ENCODE measurements around the gene MPG. TPM values are rescaled to one million over a fixed set of nuclear protein-coding genes. Genes with fewer than 3 reads are reported as not detected.
"Not testable (repeated sequence)": the region's sequence is repeated elsewhere in the genome, so short reads cannot be mapped to it uniquely, and the experiment has no call there.

MPG gene, protein sequence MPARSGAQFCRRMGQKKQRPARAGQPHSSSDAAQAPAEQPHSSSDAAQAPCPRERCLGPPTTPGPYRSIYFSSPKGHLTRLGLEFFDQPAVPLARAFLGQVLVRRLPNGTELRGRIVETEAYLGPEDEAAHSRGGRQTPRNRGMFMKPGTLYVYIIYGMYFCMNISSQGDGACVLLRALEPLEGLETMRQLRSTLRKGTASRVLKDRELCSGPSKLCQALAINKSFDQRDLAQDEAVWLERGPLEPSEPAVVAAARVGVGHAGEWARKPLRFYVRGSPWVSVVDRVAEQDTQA
- 58.3 and 66.4 TPM in 2 replicates for total RNA-seq
- 41.1 TPM for total RNA-seq (2013)
- 39.4 and 59.6 TPM in 2 replicates for polyA plus RNA-seq
- polyA minus RNA-seq: 67.4 and 116 TPM in 2 replicates

DNA sequence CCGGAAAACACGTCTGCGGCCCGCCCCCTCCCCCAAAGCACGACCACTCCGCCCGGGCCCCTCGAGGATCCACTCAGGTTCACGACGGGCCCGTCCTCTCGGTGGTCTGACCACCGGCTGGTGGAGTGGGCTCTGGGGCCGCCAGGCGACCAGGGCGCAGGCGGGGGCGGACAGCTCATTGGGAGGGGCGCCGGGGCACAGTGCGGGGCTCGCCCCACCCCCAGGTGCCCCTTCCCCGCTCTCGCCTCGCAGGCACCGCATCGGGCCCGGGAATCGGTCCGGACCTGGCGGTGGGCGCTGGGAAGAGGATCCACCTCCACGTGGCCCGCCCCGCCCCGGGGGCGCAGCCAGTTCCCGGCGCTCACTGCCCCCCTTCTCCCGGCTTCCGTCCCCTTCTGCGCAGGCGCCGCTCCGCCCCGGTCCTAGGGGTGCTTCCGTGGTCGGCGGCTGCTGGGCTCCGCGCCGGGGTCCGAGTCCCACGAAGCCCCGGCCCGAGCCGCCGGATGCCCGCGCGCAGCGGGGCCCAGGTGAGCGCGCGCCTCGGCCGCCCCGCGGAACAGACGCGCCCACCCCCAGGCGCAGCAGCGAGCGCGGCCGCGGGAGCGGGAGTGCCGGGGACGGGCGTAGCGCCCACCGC is at the start of gene MPG:
MPG (plus strand) TSS at position 419 of the 637 bp plus-strand sequence; CDS start at position 504, 85 bp downstream.
- Histone ChIP-seq H2AFZ (ENCODE audit: insufficient read depth, low read depth, low read length, poor library complexity, severe bottlenecking) (peak within 1 kb of the TSS; percentile 87), H3K9ac (ENCODE audit: low read length) (peak within 1 kb of the TSS; percentile 83), H3K79me2 (ENCODE audit: control insufficient read depth, insufficient read depth, low read length) (peaks cover 34% of the 10 kb centered on the region), H3K4me2 (replicated peaks; ENCODE audit: low read depth, low read length, poor library complexity, severe bottlenecking) (peak within 1 kb of the TSS; percentile 87), H3K27ac (ENCODE audit: low read length in 2 of 2) (peak within 1 kb of the TSS; percentile 18 to 75), H3K27me3 (replicated peaks in 1 of 4; ENCODE audit: control extremely low read depth in 1 of 4, control insufficient read depth in 3 of 4, insufficient read depth in 4 of 4, low read length in 3 of 4) (peaks cover 0 to 17% (median 9%) of the 10 kb centered on the region in 4 experiments), H3K36me3 (replicated peaks in 1 of 2; ENCODE audit: control extremely low read depth in 1 of 2, control insufficient read depth in 1 of 2, extremely low read depth in 1 of 2, insufficient read depth in 2 of 2, low read length in 1 of 2) (peaks cover 0 to 16% of the 10 kb centered on the region in 2 experiments), H4K20me1 (ENCODE audit: control insufficient read depth, insufficient read depth, low read length, poor library complexity, severe bottlenecking) (no peaks in the 10 kb centered on the region), H3K9me3 (ENCODE audit: control extremely low read depth in 1 of 3, control insufficient read depth in 2 of 3, insufficient read depth in 1 of 3, low read length in 2 of 3) (no peaks in the 10 kb centered on the region), H3K4me3 (ENCODE audit: control extremely low read depth in 1 of 5, extremely low read depth in 1 of 5, insufficient read depth in 1 of 5, low read depth in 2 of 5, low read length in 4 of 5) (peak within 1 kb of the TSS; percentile 24 to 82 (median 77)), H3K4me1 (ENCODE audit: control insufficient read depth in 2 of 2, insufficient read depth in 2 of 2, low read length in 2 of 2) (peaks cover 27 to 29% of the 10 kb centered on the region in 2 donors)
- POLR2A ChIA-PET: interaction anchor here (0.7 to 1.1 kb wide), 4 partner anchors 12 to 24 kb away, joined by 3 read pairs; partner anchors contain the start of genes POLR3K and SNRNP25
- Mint-ChIP-seq H3K27ac (peak within 1 kb of the TSS; percentile 86), H3K27me3 (peaks cover 13% of the 10 kb centered on the region), H3K4me3 (peak within 1 kb of the TSS; percentile 90), H3K4me1 (peaks cover 30% of the 10 kb centered on the region), H3K9me3 (ENCODE audit: insufficient read depth) (no peaks in the 10 kb centered on the region)
- CTCF ChIA-PET: interaction anchor here (1.2 to 3.3 kb wide), 4 partner anchors 12 to 39 kb away, joined by 4 to 23 read pairs (median 13); no protein-coding TSS in a partner anchor
- under 1% methylated on average over 83 of the region's 83 CpGs for WGBS (ENCODE audit: insufficient coverage)
- intact Hi-C loops (cut with micrococcal nuclease): loop anchor here (1.0 kb wide), 2 partner anchors 13 to 19 kb away; no protein-coding TSS in a partner anchor
- TF ChIP-seq, protein P1, sequence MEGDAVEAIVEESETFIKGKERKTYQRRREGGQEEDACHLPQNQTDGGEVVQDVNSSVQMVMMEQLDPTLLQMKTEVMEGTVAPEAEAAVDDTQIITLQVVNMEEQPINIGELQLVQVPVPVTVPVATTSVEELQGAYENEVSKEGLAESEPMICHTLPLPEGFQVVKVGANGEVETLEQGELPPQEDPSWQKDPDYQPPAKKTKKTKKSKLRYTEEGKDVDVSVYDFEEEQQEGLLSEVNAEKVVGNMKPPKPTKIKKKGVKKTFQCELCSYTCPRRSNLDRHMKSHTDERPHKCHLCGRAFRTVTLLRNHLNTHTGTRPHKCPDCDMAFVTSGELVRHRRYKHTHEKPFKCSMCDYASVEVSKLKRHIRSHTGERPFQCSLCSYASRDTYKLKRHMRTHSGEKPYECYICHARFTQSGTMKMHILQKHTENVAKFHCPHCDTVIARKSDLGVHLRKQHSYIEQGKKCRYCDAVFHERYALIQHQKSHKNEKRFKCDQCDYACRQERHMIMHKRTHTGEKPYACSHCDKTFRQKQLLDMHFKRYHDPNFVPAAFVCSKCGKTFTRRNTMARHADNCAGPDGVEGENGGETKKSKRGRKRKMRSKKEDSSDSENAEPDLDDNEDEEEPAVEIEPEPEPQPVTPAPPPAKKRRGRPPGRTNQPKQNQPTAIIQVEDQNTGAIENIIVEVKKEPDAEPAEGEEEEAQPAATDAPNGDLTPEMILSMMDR (IDR thresholded peaks at IDR 0.05): no peak
- TF ChIP-seq EZH2 (IDR thresholded peaks at IDR 0.05; ENCODE audit: borderline replicate concordance, insufficient read depth, low read depth, low read length, poor library complexity, severe bottlenecking): no peak
- ATAC-seq (ENCODE audit: low read depth): peak; percentile 87
- peak; percentile 86 for DNase-seq

DNA sequence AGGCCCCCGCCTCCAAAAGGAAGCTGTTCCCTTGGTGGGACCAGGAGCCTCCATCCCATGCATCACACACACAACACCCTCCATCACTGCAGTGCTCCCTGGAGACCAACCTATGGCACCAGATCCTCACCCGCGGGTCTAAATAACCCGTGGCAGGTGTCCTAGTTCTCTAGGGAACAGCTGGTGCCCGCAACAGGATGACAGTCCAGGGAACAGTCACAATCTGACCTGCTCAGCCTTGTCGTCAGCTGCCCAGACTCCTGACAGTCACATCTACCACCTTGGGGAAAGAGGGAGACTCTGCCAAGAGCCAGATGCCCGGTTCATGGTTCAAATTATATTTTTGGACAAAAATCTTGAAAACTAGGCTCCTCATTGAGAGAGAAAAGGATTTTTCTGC is 47.4 kb upstream of the MPG start:
- H2AFZ ChIP-seq (ENCODE audit: insufficient read depth, low read depth, low read length, poor library complexity, severe bottlenecking); H3K27me3 ChIP-seq (replicated peaks in 1 of 4; ENCODE audit: control extremely low read depth in 1 of 4, control insufficient read depth in 3 of 4, insufficient read depth in 4 of 4, low read length in 3 of 4); intact Hi-C loops (cut with micrococcal nuclease); H3K27ac Mint-ChIP-seq; ATAC-seq (ENCODE audit: low read depth); POLR2A ChIA-PET; H3K9me3 ChIP-seq (ENCODE audit: control extremely low read depth in 1 of 3, control insufficient read depth in 2 of 3, insufficient read depth in 1 of 3, low read length in 2 of 3); DNase-seq; H3K9me3 Mint-ChIP-seq (ENCODE audit: insufficient read depth); H3K27ac ChIP-seq (ENCODE audit: low read length in 2 of 2); H4K20me1 ChIP-seq (ENCODE audit: control insufficient read depth, insufficient read depth, low read length, poor library complexity, severe bottlenecking); H3K9ac ChIP-seq (ENCODE audit: low read length); H3K4me3 ChIP-seq (ENCODE audit: control extremely low read depth in 1 of 5, extremely low read depth in 1 of 5, insufficient read depth in 1 of 5, low read depth in 2 of 5, low read length in 4 of 5); CTCF ChIA-PET; H3K27me3 Mint-ChIP-seq; H3K36me3 ChIP-seq (replicated peaks in 1 of 2; ENCODE audit: control extremely low read depth in 1 of 2, control insufficient read depth in 1 of 2, extremely low read depth in 1 of 2, insufficient read depth in 2 of 2, low read length in 1 of 2); H3K4me2 ChIP-seq (replicated peaks; ENCODE audit: low read depth, low read length, poor library complexity, severe bottlenecking): not testable (repeated sequence)
- Histone ChIP-seq H3K4me1 (ENCODE audit: control insufficient read depth in 2 of 2, insufficient read depth in 2 of 2, low read length in 2 of 2) (peaks cover 21 to 31% of the 10 kb centered on the region in 2 donors), H3K79me2 (ENCODE audit: control insufficient read depth, insufficient read depth, low read length) (peaks cover 22% of the 10 kb centered on the region)
- Mint-ChIP-seq H3K4me3 (peak overlapping the region; percentile 1), H3K4me1 (peaks cover 33% of the 10 kb centered on the region)
- WGBS (ENCODE audit: insufficient coverage): no CpG with 5 or more reads among the region's 7 CpGs

DNA sequence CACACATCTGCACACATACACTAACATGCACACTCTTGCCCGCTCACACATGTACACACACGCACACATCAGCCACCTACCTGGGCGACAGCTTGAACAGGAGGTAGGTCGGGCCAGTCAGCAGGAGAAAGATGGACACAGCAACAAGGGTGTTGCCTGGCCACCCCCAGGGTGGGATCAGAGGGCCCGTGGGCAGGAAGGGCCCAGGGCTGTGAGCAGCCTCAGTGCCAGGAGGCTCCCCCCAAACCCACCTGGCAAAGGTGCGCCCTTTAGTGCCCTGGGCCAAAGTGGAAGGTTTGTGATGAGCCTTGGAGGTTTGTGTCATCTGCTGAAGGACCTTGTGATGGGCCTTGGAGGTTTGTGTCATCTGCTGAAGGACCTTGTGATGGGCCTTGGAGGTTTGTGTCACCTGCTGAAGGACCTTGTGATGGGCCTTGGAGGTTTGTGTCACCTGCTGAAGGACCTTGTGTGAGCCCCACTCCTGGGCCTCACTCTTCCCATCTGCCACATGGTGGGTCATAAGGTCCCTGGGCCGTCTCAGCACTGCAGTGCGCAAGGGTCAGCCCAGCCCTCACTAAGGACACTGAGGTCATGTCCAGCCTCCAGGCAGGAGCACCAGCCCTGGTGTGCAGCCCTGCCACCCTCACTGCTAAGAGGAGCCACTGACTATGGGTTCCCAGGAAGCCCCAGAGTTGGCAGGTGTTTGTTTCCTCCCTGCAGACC is 44.7 kb upstream of the MPG start:
- H3K9me3 Mint-ChIP-seq (ENCODE audit: insufficient read depth); H3K27me3 ChIP-seq (replicated peaks in 1 of 4; ENCODE audit: control extremely low read depth in 1 of 4, control insufficient read depth in 3 of 4, insufficient read depth in 4 of 4, low read length in 3 of 4); POLR2A ChIA-PET; H3K36me3 ChIP-seq (replicated peaks in 1 of 2; ENCODE audit: control extremely low read depth in 1 of 2, control insufficient read depth in 1 of 2, extremely low read depth in 1 of 2, insufficient read depth in 2 of 2, low read length in 1 of 2); DNase-seq; H3K27me3 Mint-ChIP-seq; H4K20me1 ChIP-seq (ENCODE audit: control insufficient read depth, insufficient read depth, low read length, poor library complexity, severe bottlenecking); intact Hi-C loops (cut with micrococcal nuclease); H2AFZ ChIP-seq (ENCODE audit: insufficient read depth, low read depth, low read length, poor library complexity, severe bottlenecking); H3K9me3 ChIP-seq (ENCODE audit: control extremely low read depth in 1 of 3, control insufficient read depth in 2 of 3, insufficient read depth in 1 of 3, low read length in 2 of 3); ATAC-seq (ENCODE audit: low read depth): not testable (repeated sequence)
- Histone ChIP-seq H3K79me2 (ENCODE audit: control insufficient read depth, insufficient read depth, low read length) (peaks cover 44% of the 10 kb centered on the region), H3K4me2 (replicated peaks; ENCODE audit: low read depth, low read length, poor library complexity, severe bottlenecking) (peak overlapping the region; percentile 89), H3K4me3 (ENCODE audit: control extremely low read depth in 1 of 5, extremely low read depth in 1 of 5, insufficient read depth in 1 of 5, low read depth in 2 of 5, low read length in 4 of 5) (peak overlapping the region in 4 of 5 experiments; percentile 65 to 74 (median 72)), H3K27ac (ENCODE audit: low read length in 2 of 2) (peak overlapping the region; percentile 91 to 99), H3K9ac (ENCODE audit: low read length) (peak overlapping the region; percentile 73), H3K4me1 (ENCODE audit: control insufficient read depth in 2 of 2, insufficient read depth in 2 of 2, low read length in 2 of 2) (peaks cover 48 to 55% of the 10 kb centered on the region in 2 donors)
- H3K4me3 Mint-ChIP-seq: peak overlapping the region; percentile 92
- CTCF ChIA-PET: interaction anchor here (1.9 kb wide), 2 partner anchors 20 to 32 kb away, joined by 6 to 8 read pairs; partner anchors contain the start of genes POLR3K and SNRNP25
- peaks cover 57% of the 10 kb centered on the region for H3K4me1 Mint-ChIP-seq
- WGBS (ENCODE audit: insufficient coverage): 79% methylated on average over 2 of the region's 8 CpGs
- peak overlapping the region; percentile 94 for H3K27ac Mint-ChIP-seq
